ENCODE data around the gene VAC14. TPM values are rescaled to one million over a fixed set of nuclear protein-coding genes. Genes with fewer than 3 reads are reported as not detected.
A peak's percentile ranks its signal among the peaks of the same experiment; 100 is the strongest.

The VAC14 gene
- polyA plus RNA-seq, 3 donors, result 20.7 to 49.4 (median 31.1) TPM

GRCh38 chr16:70769761-70770160 lies 31.2 kb downstream of the VAC14 start:
- Histone ChIP-seq H3K4me1 (ENCODE audit: control insufficient read depth in 1 of 2, insufficient read depth in 2 of 2, low read length in 2 of 2) (no peaks in the 10 kb centered on the region), H2AFZ (ENCODE audit: insufficient read depth, low read depth, low read length, poor library complexity, severe bottlenecking) (no peak overlapping the region), H3K27me3 (ENCODE audit: control insufficient read depth in 2 of 2, insufficient read depth in 2 of 2, low read length in 2 of 2) (no peaks in the 10 kb centered on the region), H3K79me2 (ENCODE audit: insufficient read depth, low read length) (no peaks in the 10 kb centered on the region), H3K27ac (ENCODE audit: low read depth in 1 of 2, low read length in 2 of 2) (no peak overlapping the region), H3K9ac (ENCODE audit: insufficient read depth, low read length, poor library complexity, severe bottlenecking) (no peak overlapping the region), H3K36me3 (replicated peaks in 1 of 2; ENCODE audit: control insufficient read depth in 1 of 2, insufficient read depth in 2 of 2, low read length in 2 of 2) (peaks cover 83 to 93% of the 10 kb centered on the region in 2 donors), H4K20me1 (ENCODE audit: insufficient read depth, low read length) (no peaks in the 10 kb centered on the region), H3K9me3 (replicated peaks in 1 of 2; ENCODE audit: control insufficient read depth in 1 of 2, insufficient read depth in 1 of 2, low read length in 2 of 2) (no peaks in the 10 kb centered on the region), H3K4me3 (replicated peaks in 1 of 3; ENCODE audit: low read depth in 2 of 3, low read length in 3 of 3) (no peak overlapping the region), H3K4me2 (replicated peaks; ENCODE audit: extremely low read depth, low read length, poor library complexity, severe bottlenecking) (no peak overlapping the region)
- H3K27me3 Mint-ChIP-seq (ENCODE audit: low read depth in 3 of 3), result peaks cover 0 to 2% (median 0%) of the 10 kb centered on the region in 3 donors
- peak overlapping the region in 1 of 7 donors; percentile 57 for H3K27ac Mint-ChIP-seq
- no peaks in the 10 kb centered on the region for H3K4me1 Mint-ChIP-seq
- no peak for TF ChIP-seq CTCF (IDR thresholded peaks at IDR 0.05)
- WGBS (ENCODE audit: insufficient coverage), result 100% methylated on average over 8 of the region's 8 CpGs
- no peak overlapping the region for H3K4me3 Mint-ChIP-seq
- intact Hi-C loops (cut with micrococcal nuclease), result no loop called here
- no peaks in the 10 kb centered on the region for H3K9me3 Mint-ChIP-seq
- peaks cover 75 to 81% of the 10 kb centered on the region in 2 donors for H3K36me3 Mint-ChIP-seq
- DNase-seq, result no peak

- Histone ChIP-seq H3K36me3 (replicated peaks in 1 of 2; ENCODE audit: control insufficient read depth in 1 of 2, insufficient read depth in 2 of 2, low read length in 2 of 2) (peaks cover 86 to 93% of the 10 kb centered on the region in 2 donors), H3K9ac (ENCODE audit: insufficient read depth, low read length, poor library complexity, severe bottlenecking) (no peak overlapping the region)
- no peak overlapping the region for H3K27ac Mint-ChIP-seq
Measured at GRCh38 chr16:70769131-70769530, 31.8 kb downstream of the VAC14 start.

More at GRCh38 chr16:70769131-70769530, 31.8 kb downstream of the VAC14 start:
- H2AFZ ChIP-seq (ENCODE audit: insufficient read depth, low read depth, low read length, poor library complexity, severe bottlenecking), result no peak overlapping the region
- no peaks in the 10 kb centered on the region for H3K9me3 ChIP-seq (replicated peaks in 1 of 2; ENCODE audit: control insufficient read depth in 1 of 2, insufficient read depth in 1 of 2, low read length in 2 of 2)
- Mint-ChIP-seq H3K4me1 (no peaks in the 10 kb centered on the region), H3K4me3 (no peak overlapping the region), H3K9me3 (no peaks in the 10 kb centered on the region), H3K27me3 (ENCODE audit: low read depth in 3 of 3) (peaks cover 0 to 2% (median 0%) of the 10 kb centered on the region in 3 donors), H3K36me3 (peaks cover 76 to 79% of the 10 kb centered on the region in 2 donors)
- DNase-seq, result no peak
- H3K4me1 ChIP-seq (ENCODE audit: control insufficient read depth in 1 of 2, insufficient read depth in 2 of 2, low read length in 2 of 2), result no peaks in the 10 kb centered on the region
- no peak overlapping the region for H3K4me3 ChIP-seq (replicated peaks in 1 of 3; ENCODE audit: low read depth in 2 of 3, low read length in 3 of 3)
- H3K79me2 ChIP-seq (ENCODE audit: insufficient read depth, low read length), result no peaks in the 10 kb centered on the region
- WGBS (ENCODE audit: insufficient coverage), result 98% methylated on average over 8 of the region's 8 CpGs
- H3K27me3 ChIP-seq (ENCODE audit: control insufficient read depth in 2 of 2, insufficient read depth in 2 of 2, low read length in 2 of 2), result no peaks in the 10 kb centered on the region
- H3K27ac ChIP-seq (ENCODE audit: low read depth in 1 of 2, low read length in 2 of 2), result no peak overlapping the region
- no peak overlapping the region for H3K4me2 ChIP-seq (replicated peaks; ENCODE audit: extremely low read depth, low read length, poor library complexity, severe bottlenecking)
- intact Hi-C loops (cut with micrococcal nuclease), result no loop called here
- H4K20me1 ChIP-seq (ENCODE audit: insufficient read depth, low read length), result no peaks in the 10 kb centered on the region
- TF ChIP-seq CTCF (IDR thresholded peaks at IDR 0.05), result no peak
